Measurements from ENCODE around the gene SMAD3.

Gene SMAD3

GRCh38 chr15:67107014-67107812 lies 41.8 kb downstream of the SMAD3 start:
- no peak for DNase-seq (ENCODE audit: low spot score)
- no peak for TF ChIP-seq CTCF (IDR thresholded peaks at IDR 0.05; ENCODE audit: extremely low read depth, missing control alignments)

- DNase-seq (ENCODE audit: low spot score) = no peak
- no peak for TF ChIP-seq CTCF (IDR thresholded peaks at IDR 0.05; ENCODE audit: extremely low read depth, missing control alignments)
Observed at GRCh38 chr15:67108122-67108961, 42.9 kb downstream of the SMAD3 start.

GRCh38 chr15:67109141-67110034 lies 44.0 kb downstream of the SMAD3 start:
- TF ChIP-seq CTCF (IDR thresholded peaks at IDR 0.05; ENCODE audit: extremely low read depth, missing control alignments) = no peak
- DNase-seq (ENCODE audit: low spot score) = peak; percentile 48

GRCh38 chr15:67110361-67110781 lies 45.0 kb downstream of the SMAD3 start:
- no peak for TF ChIP-seq CTCF (IDR thresholded peaks at IDR 0.05; ENCODE audit: extremely low read depth, missing control alignments)
- DNase-seq (ENCODE audit: low spot score) = no peak

GRCh38 chr15:67110958-67111864 lies 45.8 kb downstream of the SMAD3 start:
- no peak for DNase-seq (ENCODE audit: low spot score)
- no peak for TF ChIP-seq CTCF (IDR thresholded peaks at IDR 0.05; ENCODE audit: extremely low read depth, missing control alignments)

- TF ChIP-seq CTCF (IDR thresholded peaks at IDR 0.05; ENCODE audit: extremely low read depth, missing control alignments) = no peak
- no peak for DNase-seq (ENCODE audit: low spot score)
Observed at GRCh38 chr15:67114046-67114445, 48.6 kb downstream of the SMAD3 start.
